ENCODE data around the gene TRIO.

DNA sequence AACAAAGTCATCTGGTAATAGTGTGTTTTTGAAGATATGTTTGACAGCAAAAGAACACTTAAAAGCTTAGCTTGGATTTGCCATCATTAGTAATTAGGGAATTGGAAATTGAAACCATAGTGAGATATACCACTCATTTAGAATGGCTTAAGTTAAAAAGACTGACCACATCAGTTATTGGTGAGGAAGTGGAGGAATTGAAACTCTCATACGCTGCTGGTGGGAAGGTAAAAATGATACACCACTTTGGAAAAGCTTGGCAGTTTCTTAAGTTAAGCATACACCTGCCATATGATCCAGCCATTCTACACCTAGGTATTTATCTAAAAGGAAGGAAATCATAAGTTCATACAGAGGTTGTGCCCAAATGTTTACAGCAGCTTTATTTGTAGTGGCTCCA lies 213.2 kb downstream of the TRIO start:
- TF ChIP-seq POLR2A (IDR thresholded peaks at IDR 0.05): no peak
- TF ChIP-seq, protein P1, sequence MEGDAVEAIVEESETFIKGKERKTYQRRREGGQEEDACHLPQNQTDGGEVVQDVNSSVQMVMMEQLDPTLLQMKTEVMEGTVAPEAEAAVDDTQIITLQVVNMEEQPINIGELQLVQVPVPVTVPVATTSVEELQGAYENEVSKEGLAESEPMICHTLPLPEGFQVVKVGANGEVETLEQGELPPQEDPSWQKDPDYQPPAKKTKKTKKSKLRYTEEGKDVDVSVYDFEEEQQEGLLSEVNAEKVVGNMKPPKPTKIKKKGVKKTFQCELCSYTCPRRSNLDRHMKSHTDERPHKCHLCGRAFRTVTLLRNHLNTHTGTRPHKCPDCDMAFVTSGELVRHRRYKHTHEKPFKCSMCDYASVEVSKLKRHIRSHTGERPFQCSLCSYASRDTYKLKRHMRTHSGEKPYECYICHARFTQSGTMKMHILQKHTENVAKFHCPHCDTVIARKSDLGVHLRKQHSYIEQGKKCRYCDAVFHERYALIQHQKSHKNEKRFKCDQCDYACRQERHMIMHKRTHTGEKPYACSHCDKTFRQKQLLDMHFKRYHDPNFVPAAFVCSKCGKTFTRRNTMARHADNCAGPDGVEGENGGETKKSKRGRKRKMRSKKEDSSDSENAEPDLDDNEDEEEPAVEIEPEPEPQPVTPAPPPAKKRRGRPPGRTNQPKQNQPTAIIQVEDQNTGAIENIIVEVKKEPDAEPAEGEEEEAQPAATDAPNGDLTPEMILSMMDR (IDR thresholded peaks at IDR 0.05): no peak
